GM12891 (cell line): ENCODE measurements around the gene ZNF512. TPM values are rescaled to one million over a fixed set of nuclear protein-coding genes. Genes with fewer than 3 reads are reported as not detected.
"Not testable (repeated sequence)": the region's sequence is repeated elsewhere in the genome, so short reads cannot be mapped to it uniquely, and the experiment has no call there.

Experiments used
- DNase-seq: peaks from one replicate; pipeline ENCODE4 v3.0.0; 2011; ENCODE audit warnings: low spot score; ENCODE audit not compliant: insufficient read length
- FAIRE-seq: peaks from 2 replicates; lab custom pipeline; 2011; peaks lifted over from hg19 to GRCh38; lab: Jason Lieb, UNC
- PAX5 ChIP-seq: IDR thresholded peaks from 2 replicates; pipeline ENCODE4 v1.6.1; 2011; ENCODE audit warnings: low read length, moderate library complexity, mild to moderate bottlenecking; ENCODE audit not compliant: insufficient read depth, severe bottlenecking
- POLR2A ChIP-seq: IDR thresholded peaks from 2 replicates; pipeline ENCODE4 v1.6.1; 2011; ENCODE audit warnings: low read depth, low read length, control low read depth
- POLR2AphosphoS5 ChIP-seq: IDR thresholded peaks from 2 replicates; pipeline ENCODE4 v1.6.1; 2011; ENCODE audit warnings: low read depth, low read length, control low read depth
- POU2F2 ChIP-seq: IDR thresholded peaks from 2 replicates; pipeline ENCODE4 v1.6.1; 2011; ENCODE audit warnings: low read depth, mild to moderate bottlenecking, control low read depth, low read length, moderate library complexity
- SPI1 ChIP-seq: IDR thresholded peaks from 2 replicates; pipeline ENCODE4 v1.6.1; 2011; ENCODE audit warnings: low read depth, low read length, control low read depth
- TAF1 ChIP-seq: IDR thresholded peaks from 2 replicates; pipeline ENCODE4 v1.6.1; 2011; ENCODE audit warnings: low read depth, low read length, control low read depth
- polyA plus RNA-seq: library from polyadenylated mRNA; unstranded; fragments of >200 nt; gene quantifications from one replicate; pipeline ENCODE4 v1.2.1, GENCODE V29; 2012; ENCODE audit warnings: low read depth, missing spikeins, inconsistent platforms; ENCODE audit not compliant: missing spikeins

The ZNF512 gene, protein sequence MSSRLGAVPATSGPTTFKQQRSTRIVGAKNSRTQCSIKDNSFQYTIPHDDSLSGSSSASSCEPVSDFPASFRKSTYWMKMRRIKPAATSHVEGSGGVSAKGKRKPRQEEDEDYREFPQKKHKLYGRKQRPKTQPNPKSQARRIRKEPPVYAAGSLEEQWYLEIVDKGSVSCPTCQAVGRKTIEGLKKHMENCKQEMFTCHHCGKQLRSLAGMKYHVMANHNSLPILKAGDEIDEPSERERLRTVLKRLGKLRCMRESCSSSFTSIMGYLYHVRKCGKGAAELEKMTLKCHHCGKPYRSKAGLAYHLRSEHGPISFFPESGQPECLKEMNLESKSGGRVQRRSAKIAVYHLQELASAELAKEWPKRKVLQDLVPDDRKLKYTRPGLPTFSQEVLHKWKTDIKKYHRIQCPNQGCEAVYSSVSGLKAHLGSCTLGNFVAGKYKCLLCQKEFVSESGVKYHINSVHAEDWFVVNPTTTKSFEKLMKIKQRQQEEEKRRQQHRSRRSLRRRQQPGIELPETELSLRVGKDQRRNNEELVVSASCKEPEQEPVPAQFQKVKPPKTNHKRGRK
- 22.3 TPM for polyA plus RNA-seq

DNA sequence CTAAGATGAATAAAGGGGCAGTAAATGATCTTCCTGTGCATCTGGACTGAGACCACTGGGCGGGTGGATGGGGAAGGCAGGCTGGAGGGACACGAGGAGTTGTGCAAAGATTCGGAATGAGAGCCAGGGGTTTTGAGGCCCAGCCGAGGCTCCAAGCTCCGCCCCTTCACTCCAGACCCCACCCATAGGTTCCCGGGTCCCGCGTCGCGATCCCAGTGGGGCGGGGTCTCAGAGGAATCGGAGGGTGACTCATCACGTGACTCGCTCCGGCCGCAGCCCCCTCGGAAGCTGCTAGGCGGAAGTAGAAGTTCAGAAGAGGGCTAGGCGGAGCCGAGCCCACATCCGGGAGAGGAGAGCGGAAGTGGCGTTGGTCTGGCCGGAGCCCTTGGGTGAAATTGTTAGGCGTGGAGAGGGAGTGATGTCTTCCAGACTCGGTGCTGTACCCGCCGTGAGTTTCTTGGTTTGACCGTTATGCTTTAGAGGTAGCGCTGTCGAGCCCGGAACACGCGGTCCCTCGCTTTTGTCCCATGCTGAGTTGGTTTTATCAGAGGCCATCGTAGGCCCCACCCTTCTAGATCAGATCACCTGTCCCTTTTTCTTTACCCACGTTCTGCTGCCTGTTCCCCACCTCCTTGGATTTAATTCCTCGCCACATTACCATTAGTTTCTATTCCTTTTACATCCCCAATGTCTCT, at the start of gene ZNF512:
TSS of gene ZNF512 (plus strand) at position 348 of the 695 bp plus-strand sequence. CDS start at position 419, 71 bp downstream.
- FAIRE-seq (peak; percentile 94), DNase-seq (peak; percentile 74)
- TF ChIP-seq TAF1 (peak; percentile 91), POLR2AphosphoS5 (peak; percentile 85), SPI1 (peak; percentile 82), PAX5 (no peak), POLR2A (peak; percentile 81)

DNA sequence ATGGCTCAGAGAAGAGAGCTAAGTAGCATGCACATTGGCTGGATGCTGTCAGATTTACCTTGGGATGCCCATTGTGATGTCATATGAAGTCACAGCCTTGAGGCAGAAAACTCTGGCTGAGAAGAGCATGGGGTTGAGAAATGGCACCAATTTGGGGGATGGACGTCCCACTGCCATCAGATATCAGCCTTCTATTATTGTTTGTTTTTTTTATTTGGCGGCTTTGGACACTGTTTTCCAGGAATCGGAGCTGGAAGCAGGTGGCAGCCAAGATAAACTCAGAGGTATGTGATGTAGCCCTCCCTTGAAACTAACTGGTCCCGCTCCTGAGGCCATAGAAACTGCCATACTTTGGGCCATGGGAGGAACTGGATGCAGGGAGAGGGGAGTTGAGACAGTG, 45.6 kb upstream of the ZNF512 start:
- FAIRE-seq (no peak), DNase-seq (no peak)
- no peak for TF ChIP-seq POLR2AphosphoS5
- no peak for TF ChIP-seq PAX5
- TF ChIP-seq POLR2A = no peak
- no peak for TF ChIP-seq SPI1
- TF ChIP-seq TAF1 = no peak
- TF ChIP-seq POU2F2 = no peak

DNA sequence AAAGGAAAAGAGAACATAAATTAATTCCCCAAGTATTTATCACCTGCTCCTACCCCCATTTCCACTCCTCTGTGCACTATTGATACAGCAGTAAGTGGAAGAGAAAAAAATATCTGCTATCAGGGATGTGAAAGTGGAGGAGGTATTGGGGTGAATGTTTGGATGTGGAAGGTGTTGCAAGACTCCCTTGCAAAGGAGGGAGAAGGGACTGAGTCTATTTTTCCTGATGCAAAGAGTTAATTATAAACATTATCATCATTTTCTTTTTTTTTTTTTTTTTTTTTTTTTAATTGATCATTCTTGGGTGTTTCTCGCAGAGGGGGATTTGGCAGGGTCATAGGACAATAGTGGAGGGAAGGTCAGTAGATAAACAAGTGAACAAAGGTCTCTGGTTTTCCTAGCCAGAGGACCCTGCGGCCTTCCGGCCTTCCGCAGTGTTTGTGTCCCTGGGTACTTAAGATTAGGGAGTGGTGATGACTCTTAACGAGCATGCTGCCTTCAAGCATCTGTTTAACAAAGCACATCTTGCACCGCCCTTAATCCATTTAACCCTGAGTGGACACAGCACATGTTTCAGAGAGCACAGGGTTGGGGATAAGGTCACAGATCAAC, 43.9 kb upstream of the ZNF512 start:
- DNase-seq, FAIRE-seq: not testable (repeated sequence)

DNA sequence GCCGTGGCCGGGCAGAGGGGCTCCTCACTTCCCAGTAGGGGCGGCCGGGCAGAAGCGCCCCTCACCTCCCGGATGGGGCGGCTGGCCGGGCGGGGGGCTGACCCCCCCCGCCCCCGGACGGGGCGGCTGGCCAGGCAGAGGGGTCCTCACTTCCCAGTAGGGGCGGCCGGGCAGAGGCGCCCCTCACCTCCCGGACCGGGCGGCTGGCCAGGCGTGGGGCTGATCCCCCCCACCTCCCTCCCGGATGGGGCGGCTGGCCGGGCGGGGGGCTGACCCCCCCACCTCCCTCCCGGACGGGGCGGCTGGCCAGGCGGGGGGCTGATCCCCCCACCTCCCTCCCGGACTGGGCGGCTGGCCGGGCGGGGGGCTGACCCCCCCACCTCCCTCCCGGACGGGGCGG, 43.2 kb upstream of the ZNF512 start:
- FAIRE-seq, DNase-seq: not testable (repeated sequence)

DNA sequence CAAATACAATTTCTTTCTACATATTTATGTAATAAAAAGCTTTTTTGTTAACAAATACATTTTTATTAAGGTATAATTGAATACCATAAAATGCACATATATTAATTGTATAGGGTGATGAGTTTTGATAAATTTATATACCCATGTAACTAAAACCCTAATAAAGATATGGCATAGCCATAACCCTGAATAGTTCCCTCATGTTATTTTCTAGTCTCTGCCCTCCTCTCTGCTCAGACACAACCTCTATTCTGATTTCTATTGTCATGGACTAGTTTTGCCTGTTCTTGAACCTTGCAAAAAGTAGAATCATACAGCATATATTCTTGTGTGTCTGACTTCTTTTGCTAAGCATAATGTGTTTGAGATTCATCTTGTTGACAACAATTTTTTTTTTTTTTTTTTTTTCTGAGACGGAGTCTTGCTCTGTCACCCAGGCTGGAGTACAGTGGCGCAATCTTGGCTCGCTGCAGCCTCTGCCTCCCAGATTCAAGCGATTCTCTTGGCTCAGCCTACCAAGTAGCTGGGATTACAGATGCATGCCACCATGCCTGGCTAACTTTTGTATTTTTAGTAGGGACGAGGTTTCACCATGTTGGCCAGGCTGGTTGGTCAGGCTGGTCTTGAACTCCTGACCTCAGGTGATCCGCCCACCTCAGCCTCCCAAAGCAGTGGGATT, 38.6 kb upstream of the ZNF512 start:
- FAIRE-seq (no peak), DNase-seq (no peak)
- no peak for TF ChIP-seq SPI1
- no peak for TF ChIP-seq TAF1
- no peak for TF ChIP-seq POLR2A
- no peak for TF ChIP-seq POU2F2
- TF ChIP-seq PAX5 = no peak
- no peak for TF ChIP-seq POLR2AphosphoS5

DNA sequence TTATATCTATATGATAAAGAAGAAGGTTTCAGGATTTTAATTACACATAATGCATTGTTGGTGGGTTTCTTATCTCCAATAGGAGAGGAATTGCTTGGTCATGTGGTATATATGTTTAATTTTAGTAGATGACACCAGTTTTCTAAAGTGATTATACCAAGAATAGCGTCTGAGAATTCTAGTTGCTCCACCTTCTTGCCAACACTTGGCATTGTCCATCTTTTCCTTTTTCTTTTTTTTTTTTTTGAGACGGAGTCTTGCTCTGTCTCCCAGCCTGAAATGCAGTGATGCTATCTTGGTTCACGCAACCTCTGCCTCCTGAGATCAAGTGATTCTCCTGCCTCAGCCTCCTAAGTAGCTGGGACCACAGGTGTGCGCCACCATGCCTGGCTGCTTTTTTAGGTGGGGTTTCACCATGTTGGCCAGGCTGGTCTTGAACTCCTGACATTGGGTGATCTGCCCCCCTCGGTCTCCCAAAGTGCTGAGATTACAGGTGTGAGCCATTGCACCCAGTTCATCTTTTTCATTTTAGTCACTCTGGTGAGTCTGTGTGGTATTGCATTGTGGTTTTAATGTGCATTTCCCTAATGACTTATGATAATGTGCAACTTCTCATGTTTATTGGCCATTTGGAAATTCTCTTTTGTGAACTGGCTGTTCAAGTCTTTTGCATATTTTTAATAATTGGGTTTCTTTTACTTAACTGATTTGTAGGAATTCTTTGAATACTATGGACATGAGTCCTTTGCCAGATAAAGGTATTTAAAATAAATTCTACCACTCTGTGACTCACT, 37.3 kb upstream of the ZNF512 start:
- FAIRE-seq = no peak
- no peak for TF ChIP-seq PAX5
- TF ChIP-seq TAF1 = no peak
- no peak for TF ChIP-seq POLR2A
- TF ChIP-seq SPI1 = no peak
- TF ChIP-seq POU2F2 = no peak
- TF ChIP-seq POLR2AphosphoS5 = no peak
- DNase-seq = no peak

DNA sequence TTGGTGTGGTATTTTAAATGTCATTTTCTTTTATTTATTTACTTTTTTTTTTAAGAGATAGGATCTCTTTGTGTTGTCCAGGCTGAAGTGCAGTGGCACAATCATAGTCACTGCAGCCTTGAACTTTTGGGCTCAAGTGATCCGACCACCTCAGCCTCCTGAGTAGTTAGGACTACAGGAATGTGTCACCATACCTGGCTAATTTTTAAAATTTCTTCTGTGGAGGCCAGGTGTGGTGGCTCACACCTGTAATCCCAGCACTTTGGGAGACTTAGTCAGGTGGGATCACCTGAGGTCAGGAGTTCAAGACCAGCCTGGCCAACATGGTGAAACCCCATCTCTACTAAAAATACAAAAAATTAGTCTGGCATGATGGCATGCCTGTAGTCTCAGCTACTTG, 33.5 kb upstream of the ZNF512 start:
- FAIRE-seq (no peak), DNase-seq (no peak)
- TF ChIP-seq TAF1 (no peak), PAX5 (no peak)

DNA sequence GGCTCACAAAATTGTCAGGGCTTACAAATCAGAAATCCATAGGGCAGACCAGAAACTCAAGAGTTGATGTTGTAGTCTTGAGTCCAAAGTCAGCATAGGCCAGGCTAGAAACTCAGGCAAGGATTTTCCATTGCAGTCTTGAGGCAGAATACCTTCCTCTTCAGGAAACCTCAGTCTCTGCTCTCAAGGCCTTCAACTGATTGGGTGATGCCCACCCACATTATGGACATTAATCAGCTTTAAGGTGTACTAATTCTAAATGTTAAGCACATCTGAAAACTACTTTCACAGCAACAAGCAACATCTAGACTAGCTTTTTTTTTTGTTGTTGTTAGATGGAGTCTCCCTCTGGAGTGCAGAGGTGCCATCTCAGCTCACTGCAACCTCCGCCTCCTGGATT, 31.3 kb upstream of the ZNF512 start:
- FAIRE-seq (no peak), DNase-seq (no peak)
- no peak for TF ChIP-seq POLR2A
- TF ChIP-seq PAX5 = no peak
- no peak for TF ChIP-seq POLR2AphosphoS5

DNA sequence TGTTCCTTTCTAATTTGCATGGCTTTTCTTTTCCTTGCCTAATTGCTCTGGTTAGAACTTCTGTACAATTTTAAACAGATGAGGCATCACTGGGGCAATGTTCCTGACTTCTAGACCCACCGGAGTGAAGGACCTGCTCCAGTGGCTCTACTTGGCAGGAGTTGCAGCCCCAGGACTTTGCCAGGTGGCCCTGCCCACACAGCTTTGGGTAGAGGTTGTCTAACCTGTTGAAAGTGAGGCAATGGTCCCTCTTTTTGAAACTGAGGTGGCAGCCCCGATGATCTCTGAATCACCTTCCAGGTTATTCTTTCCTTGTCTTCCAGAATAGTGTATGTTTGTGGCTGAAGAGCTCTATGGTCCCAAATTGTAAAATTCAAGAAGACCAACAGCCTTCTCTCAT, 29.9 kb upstream of the ZNF512 start:
- FAIRE-seq = no peak
- no peak for DNase-seq
- TF ChIP-seq PAX5 (no peak), POU2F2 (no peak), POLR2AphosphoS5 (no peak), TAF1 (no peak), POLR2A (no peak), SPI1 (no peak)

DNA sequence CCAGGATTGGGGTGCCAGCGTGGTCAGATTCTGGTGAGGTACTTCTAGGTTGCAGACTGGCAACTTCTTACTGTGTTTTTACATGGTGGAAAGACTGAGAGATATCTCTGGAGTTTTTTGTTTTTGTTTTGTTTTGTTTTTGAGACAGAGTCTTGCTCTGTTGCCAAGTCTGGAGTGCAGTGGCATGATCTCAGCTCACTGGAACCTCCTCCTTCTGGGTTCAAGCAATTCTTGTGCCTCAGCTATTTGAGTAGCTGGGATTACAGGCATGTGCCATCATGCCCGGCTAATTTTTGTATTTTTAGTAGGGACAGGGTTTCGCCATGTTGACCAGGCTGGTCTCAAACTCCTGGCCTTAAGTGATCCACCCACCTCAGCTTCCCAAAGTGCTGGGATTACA, 28.4 kb upstream of the ZNF512 start:
- not testable (repeated sequence) for DNase-seq, FAIRE-seq
